ENCODE data around the gene EFTUD2.

The EFTUD2 gene

DNA sequence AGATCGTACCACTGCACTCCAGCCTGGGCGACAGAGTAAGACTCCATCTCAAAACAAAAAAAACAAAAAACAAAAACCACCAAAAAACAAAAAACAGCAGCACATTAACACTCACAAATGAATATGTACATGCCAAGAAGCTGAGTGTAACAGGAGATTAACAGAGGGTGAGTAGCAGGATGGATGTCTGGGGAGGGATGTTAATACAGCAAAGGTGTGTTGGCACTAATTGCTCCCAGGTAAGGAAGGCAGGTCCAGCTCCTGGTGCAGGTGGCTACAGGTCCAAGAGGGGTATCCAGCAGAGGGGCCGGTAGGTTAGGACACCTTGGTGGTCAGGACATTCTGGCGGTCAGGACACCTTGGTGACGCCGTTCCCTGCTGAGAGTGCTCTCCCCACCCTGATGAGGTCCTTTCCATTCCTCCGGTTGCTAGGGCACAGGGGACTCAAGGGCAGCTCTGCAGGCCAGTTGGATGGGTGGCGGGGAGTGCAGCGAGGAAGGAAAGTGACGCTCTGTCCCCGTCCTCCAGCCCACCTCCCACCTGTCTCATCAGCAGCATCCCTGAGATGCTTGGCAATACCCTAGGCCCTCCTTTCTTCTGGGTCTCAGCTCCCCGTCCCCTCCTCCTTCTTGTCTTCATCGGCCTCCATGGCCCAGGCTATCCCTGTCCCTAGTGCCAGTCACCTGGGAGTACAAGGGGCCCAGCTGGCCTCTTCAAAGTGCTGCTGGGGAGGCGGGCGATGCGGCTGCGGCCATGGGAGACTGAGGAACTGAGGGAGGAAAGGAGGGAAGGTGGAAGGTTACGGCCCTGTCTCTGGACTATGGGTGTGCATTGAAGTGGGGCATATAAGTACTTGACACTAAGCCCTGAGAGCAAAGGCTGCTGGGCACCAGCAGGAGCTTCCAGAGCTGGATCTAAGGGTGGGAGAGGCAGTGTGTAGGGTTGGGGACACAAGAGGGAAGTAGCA lies 26.8 kb upstream of the EFTUD2 start:
- no peak for DNase-seq

DNA sequence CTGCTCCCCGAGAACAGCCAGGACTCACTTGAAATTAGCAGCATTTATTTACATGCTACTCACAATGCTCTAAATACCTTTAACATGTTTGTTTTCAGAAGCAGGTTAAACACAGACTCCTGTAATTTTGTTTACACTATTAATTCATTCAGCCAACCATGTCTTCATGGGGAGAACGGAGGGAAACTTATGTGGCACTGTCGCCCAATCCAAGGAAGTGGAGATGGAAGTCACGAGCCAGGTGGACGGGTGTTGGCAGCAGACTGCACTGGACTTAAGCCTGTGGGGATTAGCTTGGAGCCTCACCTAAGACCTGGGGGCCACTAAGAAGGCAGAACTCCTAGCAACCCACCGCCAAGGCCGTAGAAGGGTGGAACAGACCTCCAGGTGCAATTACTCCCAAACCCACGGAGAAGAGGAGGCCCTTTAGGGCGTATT lies 24.9 kb upstream of the EFTUD2 start:
- DNase-seq, result no peak

DNA sequence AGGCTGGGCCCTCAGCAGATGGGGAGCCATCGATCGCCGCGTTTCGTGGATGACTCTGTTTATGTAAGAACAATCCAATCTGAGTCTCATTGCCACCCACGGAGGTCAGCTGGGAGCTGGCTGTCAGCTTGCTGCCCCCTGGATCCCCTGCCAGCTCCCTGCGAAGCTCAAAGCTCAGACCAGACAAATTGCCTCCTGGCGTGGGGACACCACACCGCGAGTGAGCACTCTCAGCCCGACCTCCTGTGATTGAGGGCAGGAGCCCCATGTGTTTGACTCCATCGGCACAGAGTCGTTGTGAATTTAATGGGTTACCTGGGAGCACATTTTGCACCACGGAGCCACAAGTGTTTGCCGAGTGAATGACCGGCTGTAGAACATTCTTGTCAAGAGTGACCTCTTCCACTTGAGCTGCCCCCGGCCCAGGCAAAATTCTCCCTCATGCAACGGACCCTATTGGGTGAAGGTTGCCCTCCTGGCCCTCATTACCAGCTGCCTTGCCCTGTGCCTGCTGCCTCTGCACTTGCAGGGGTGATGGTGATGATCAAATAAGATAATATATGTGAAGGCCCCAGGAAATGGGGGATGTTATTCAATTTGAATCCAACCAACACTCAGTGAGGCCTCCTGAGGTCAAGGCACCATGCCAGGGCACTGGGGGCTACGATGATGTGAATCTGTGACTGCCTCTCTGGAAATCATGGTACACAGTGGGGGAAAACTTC lies 23.7 kb upstream of the EFTUD2 start:
- DNase-seq, result no peak

DNA sequence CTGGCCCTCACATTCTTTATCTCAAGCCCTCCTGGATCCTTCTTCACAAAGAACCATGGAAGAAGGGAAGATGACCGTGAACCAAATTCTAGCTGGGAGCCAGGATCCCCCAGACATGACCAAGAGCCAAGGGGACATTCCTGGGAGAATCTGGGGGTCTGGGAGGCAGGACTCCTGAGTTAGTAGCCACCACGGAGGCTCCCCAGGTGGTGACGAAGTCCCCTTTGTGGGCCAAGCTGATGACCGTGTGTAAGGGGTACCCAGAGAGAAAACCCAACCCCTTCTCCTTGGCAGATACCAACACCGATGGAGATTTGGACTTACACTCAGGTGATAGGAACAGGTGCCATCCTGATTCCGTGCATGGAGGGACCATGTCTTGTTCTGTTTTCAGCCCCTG lies 22.9 kb upstream of the EFTUD2 start:
- DNase-seq, result no peak

DNA sequence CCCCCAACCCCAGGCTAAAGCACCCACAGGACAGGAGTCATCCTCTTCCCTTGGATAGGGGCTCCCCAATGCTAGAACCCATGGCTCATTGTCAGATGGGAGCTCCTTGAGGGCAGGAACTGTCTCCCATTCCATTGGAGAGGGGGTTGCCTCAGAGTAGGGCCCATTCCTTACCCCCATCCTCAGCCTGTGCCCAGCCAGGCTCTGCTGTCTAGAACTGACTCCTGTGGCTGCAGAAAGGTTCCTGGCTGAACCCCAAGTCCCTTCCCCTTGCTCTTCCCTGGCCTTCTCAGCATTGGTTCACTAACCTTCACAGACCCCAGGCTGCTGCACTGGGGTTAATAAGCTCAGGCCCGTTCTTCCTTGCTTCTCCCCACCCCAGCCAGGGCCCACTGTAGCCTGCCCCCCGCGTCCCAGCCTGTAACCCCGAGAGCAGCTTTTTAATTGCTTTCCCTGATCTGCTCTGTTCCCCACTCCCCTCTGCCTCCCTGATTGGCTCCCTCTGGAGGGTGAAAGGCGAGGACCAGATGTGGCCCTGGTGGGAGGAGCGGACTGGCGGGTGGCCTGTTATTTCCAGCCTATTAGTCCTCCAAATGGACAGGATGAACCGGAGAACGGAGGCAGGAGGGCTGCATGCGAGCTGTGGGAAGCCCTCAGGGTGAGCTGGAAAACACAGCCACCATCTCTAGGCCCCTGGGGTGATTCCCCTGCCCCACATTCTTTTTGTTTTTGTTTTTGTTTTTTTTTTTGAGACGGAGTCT lies 22.1 kb upstream of the EFTUD2 start:
- DNase-seq, result no peak

DNA sequence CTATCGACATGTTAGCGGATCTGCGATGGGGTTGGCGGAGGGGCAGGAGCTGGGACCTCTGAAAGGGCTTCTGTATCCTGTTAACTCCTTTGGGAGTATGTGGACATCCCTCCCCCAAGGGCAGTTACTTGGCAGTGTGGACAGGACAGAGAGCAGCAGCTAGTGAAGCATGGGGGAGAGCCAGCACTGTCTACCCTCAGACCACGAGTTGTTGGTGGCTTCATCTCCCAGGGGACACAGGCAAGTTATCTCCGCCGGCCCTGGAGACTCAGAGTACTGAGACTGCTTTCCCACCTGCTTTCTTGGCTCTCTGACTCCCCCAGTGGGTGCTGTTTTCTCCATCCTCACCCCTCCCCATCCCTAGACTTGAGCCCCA lies 21.3 kb upstream of the EFTUD2 start:
- DNase-seq, result no peak

DNA sequence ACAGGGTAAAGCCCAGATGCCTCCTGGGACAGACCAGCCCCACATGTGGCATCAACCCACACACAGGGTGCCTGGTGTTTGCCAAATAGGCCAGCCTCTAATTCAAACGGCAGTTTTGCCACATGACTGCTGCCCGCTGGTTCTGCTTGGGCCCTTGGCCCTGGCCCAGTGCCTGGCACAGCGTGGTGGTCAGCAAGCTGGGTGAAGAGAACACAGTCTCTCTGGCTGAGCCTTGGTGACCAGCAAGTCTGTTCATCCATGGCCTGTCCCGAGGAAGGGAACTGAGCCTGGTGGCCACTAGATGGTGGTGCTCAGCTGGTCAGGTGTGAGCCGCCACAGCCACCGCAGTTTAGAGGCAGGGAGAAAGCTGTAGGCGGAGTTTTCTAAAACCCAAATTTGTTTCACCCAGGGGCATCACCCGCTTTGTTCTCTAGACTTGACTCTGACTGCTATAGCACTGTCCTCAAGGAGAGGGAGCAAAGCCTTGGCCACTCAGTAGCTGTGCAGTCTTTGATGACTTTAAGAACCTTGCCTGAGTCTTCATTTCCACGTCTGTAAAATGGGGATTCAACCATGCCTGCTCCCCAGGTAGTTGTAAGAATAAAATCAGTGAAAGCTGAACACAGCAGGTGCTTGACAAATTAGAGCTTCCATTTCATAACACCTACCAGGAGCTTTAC lies 20.8 kb upstream of the EFTUD2 start:
- DNase-seq, result peak; percentile 80

DNA sequence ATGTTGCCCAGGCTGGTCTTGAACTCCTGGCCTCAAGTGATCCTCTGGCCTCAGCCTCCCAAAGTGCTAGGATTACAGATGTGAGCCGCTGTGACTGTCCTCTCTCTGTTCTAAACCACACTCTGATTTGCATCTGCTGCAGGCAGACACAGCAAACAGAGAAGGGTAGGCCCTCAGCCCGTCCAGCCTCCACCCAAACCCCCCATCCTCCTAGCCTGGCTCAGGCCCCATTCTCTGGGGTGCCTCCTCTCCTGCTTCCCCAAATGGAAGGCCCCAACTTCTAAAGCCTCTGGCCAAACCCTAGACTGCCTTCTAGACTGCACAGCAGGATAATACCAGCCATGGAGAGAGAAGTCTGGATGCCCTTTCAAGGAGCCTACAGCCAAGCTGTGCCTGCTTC lies 20.2 kb upstream of the EFTUD2 start:
- no peak for DNase-seq

DNA sequence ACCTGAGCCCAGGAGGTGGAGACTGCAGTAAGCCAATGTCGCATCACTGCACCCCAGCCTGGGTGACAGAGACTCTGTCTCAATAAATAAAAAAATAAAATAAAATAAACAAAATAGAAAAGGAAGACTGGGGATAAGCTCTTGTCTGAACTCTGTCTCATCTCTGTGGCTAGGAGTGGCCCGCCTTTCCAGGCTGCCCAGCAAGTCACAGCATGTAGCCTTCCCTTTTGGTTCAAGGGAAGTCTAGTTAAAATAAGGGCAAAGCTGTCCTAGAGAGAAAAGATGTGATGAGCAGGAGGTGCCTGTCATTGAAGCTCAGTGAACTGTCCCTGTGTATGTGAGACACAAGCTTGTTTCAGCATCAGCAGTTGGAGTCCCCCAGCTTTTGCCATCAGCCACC lies 18.8 kb upstream of the EFTUD2 start:
- DNase-seq, result no peak

DNA sequence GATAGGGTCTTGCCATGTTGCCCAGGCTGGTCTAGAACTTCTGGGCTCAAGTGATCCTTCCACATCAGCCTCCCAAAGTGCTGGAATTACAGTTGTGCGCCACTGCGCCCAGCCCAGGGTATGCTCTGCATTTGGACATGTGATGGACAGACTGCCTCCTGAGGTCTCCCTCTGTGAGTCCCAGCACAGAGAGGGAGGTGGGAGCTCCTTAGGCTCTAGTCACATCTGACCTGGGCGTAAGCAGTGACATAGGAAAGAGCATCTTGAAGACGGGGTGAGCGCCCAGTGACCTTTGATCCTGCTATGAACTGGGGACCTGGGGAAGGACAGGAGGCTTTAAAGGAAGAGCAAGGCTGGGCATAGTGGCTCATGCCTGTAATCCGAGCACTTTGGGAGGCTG lies 18.2 kb upstream of the EFTUD2 start:
- no peak for DNase-seq

DNA sequence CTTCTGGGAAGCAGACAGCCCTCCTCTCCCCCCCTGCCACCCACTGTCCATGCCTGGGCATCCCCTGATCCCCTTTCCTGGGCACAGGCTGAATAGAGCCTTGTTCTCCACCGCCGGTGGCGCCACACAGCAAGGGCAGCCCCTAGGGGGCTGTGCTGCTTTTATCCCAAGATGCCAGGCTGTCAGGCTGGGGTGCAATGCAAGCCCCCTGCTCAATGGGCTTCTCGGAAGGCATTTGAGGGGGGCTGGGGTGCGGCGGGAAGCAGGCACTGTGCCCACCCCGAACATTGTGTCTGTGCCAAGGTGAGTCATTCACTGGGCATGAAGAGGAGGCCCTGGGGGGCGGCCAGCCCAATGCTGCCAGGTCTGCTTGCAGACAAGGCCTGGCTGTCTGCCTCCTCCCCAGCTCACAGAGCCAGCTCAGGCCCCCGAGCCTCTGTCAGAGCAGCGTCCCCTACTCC lies 17.6 kb upstream of the EFTUD2 start:
- DNase-seq, result peak; percentile 62

DNA sequence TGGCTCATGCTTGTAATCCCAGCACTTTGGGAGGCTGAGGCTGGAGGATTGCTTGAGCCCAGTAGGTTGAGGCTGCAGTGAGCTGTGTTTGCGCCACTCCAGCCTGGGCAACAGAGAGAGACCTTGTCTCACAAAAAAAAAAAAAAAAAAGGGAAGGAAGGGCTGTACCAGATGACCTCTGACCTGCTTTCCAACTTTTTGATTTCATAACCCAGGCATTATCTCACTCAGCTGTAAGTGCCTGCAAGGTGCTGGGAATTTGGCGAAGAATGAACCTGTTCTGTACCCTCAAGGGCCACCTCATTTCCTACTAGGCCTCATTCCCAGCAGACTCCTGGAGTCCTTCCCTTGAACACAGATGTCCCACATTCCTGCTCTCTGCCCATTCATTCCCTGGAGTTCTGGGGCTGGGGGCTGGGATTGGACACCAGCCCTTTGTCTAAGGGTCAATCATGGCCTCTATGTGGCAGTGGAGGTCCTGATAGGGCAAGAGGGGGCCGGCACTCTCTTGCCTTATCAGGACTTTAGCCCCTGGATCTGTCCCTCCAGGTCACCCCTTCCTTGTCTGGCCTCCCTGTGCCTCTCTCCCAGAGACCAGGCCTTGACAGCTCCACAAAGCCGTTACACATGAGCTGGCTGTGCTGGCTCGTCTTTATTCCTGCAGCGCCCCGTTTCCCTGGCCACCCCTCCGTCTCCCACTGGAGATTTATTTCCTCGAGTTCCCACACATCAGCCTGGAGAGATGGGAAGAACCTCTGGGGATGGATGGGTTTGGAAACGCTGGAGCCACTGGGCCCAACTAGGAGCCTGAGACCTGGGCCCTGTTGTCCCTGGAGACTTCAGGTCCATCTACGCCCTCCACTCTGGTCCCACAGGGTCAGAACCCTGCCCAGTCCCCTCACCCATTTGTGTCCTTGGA lies 16.9 kb upstream of the EFTUD2 start:
- DNase-seq, result no peak

DNA sequence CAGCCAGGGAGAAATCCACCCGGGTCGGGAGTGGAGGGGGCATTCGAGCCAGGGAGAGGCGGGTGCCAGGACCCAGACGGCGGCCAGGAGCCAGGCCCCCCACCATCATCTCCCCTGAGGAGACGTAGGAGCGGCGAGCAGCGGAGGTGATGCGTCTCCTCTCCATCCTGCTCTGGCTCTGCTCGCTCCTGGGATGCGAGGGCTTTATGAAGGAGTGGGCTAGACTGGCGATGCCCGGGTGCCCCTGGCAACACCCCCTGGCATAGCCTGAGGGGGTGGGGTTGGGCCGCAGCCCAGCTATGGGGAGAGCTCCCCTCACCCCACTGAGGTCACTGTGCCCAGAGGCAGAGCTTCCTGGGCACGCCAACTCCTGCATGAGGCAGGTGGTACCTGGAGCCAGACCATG lies 16.1 kb upstream of the EFTUD2 start, which contains the start of gene GFAP:
GFAP (minus strand) TSS at position 180 of the 406 bp plus-strand sequence; CDS start at position 166, 14 bp downstream.
- no peak for DNase-seq

DNA sequence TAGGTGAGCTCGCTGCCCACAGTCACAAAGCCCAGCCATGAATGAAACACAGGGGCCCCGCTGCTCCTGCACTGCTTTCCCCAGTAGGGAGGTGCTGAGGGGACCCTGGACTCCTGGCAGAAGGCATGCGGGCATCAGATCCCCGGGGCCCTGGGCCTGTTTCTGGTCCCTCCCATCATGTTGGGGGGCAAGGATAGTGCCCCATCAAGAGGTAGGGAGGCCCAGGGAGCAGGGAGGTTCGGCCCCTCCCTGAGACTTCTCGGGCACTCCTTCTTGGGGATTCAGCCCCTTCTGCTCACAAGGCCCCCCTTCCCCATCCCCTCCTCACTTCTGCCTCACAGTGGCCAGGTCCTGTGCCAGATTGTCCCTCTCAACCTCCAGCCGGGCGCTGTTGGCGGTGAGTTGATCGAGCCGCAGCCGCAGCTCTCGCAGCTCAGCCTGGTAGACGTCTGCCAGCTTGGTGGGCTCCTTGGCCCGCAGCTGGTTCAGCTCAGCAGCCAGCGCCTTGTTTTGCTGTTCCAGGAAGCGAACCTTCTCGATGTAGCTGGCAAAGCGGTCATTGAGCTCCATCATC lies 15.5 kb upstream of the EFTUD2 start:
- DNase-seq, result no peak

DNA sequence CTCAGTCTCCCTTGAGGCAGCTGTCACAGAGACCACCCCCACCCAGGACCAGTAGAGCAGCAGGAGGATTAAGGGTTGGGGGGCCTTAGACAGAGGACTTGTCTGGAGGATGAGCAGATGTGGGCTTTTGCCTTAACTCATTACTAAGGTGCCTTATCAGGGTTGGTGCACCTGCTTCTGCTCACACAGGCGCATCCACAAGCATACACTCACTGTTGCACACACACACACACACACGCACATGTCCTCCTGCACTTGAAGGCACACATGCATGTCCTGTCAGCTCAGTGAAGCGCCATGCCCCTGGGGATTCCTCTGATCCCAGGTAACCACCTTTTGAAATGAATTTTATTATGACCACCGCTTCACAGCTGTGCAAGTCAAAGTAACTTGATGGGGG lies 14.9 kb upstream of the EFTUD2 start:
- DNase-seq, result no peak

DNA sequence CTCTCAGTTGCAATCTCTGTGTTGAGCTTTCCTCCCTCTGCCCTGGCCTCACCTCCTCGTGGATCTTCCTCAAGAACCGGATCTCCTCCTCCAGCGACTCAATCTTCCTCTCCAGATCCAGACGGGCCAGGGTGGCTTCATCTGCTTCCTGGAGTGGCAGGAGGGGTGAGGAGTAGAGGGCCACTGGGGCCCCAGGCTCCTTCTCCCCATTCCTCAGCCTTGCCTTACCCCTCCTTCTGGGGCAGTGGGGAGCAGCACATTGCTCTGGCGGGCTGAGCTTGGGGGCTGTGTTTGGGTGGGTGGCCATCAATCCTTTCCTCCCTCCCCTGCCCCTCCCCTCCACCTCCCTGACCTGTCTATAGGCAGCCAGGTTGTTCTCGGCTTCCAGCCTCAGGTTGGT lies 14.4 kb upstream of the EFTUD2 start:
- DNase-seq, result no peak

DNA sequence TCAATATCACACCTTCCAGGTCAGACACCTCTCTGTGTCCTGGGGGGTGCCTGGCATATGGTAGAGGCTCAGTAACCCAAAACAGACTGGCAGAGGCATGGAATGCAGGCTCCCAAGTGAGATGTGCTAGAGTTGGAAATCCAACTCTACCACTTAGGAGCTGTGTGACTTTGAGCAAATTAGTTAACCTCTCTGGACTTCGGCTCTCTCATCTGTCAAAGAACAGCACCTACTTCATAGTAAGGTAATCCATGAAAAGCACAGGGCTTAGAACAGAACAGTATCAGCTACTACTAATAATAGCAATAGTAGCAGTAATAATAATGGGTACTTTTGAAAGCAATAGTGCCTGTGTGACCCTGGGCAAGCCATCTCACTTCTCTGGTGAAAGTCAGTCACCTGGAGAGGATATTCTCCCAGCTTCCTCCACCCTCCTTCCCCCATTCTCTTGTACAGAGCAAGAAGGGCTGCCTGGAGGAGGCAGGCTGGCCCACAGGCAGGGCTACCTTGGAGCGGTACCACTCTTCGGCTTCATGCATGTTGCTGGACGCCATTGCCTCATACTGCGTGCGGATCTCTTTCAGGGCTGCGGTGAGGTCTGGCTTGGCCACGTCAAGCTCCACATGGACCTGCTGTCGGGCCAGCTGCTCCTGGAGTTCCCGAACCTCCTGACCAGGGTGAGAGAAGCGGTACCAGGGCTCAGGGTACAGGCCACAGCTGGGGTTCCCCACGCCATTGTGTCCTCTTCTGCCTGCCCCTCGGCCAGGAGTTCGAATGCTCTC lies 13.7 kb upstream of the EFTUD2 start:
- no peak for DNase-seq

DNA sequence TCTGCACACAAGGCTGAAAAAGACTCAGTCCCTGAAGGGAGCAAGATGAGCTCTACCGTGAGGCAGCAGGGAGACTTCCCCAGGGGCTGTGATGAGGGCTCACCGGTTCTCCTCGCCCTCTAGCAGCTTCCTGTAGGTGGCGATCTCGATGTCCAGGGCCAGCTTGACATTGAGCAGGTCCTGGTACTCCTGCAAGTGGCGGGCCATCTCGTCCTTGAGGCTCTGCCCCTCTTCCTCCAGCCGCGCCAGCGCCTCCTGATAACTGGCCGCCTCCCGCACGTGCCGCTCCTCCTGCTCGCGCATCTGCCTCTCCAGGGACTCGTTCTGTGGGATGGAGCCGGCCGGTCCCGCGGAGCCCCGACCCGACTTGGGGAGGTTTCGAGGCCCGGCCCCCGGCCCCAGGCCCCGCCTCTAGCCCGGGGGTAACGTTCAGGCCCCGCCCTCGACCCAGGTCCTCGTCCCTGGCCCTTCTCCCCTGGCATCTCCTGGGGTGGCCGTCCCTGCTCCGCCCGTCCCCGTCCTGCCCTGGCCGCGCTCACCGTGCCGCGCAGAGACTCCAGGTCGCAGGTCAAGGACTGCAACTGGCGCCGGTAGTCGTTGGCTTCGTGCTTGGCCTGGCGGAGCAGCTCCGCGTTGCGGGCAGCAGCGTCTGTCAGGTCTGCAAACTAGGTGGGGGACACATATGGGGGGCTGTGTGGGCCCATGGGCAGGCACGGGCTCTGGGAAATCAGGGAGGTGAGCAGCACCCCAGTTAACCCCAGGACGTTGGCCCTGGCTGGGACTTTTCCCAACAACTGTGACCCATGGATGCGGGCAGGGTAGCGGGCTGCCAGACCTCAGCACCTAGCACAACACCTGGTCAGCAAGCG lies 12.1 kb upstream of the EFTUD2 start:
- DNase-seq, result peak; percentile 61
